ENCODE data around the gene VWA3A. TPM values are rescaled to one million over a fixed set of nuclear protein-coding genes. Genes with fewer than 3 reads are reported as not detected.
"Not testable (repeated sequence)": the region's sequence is repeated elsewhere in the genome, so short reads cannot be mapped to it uniquely, and the experiment has no call there.

VWA3A gene
- total RNA-seq, 1 donor from 2014 or later, result 0.98 TPM

GRCh38 chr16:22099256-22099975, 7.1 kb downstream of the VWA3A start:
- no peak overlapping the region for H3K4me3 Mint-ChIP-seq (ENCODE audit: low read depth)
- no peak for DNase-seq (ENCODE audit: low spot score, unreplicated experiment)
- no peaks in the 10 kb centered on the region for H3K36me3 Mint-ChIP-seq (ENCODE audit: insufficient read depth)
- TF ChIP-seq CTCF (IDR thresholded peaks at IDR 0.05; ENCODE audit: unreplicated experiment), result no peak
- H3K27me3 Mint-ChIP-seq, result peaks cover 20% of the 10 kb centered on the region
- no peaks in the 10 kb centered on the region for H3K9me3 Mint-ChIP-seq (ENCODE audit: low read depth)
- H3K4me1 Mint-ChIP-seq (ENCODE audit: low read depth), result no peaks in the 10 kb centered on the region
- no peak overlapping the region for H3K27ac Mint-ChIP-seq

DNA sequence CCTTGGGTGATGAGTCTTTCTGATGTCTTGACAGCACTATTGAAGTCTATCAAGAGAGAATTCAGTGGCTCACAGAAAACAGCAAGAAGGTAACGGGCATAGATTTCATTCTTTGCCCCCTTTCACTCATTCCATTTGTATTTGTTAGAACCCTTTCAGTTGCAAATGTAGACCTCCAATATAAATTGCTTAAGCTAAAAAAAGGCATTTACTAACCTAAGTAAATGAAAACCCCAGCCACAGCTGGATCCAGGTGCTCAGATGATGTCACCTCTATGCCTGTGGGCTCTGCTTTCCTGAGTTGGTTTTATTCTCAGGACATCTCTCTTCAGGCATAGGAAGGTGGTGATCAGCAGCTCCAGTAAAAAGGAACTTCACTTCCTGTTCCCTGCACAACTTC, 11.1 kb downstream of the VWA3A start:
- no peaks in the 10 kb centered on the region for H3K36me3 Mint-ChIP-seq (ENCODE audit: insufficient read depth)
- peaks cover 12% of the 10 kb centered on the region for H3K27me3 Mint-ChIP-seq
- DNase-seq (ENCODE audit: low spot score, unreplicated experiment), result no peak
- TF ChIP-seq CTCF (IDR thresholded peaks at IDR 0.05; ENCODE audit: unreplicated experiment), result no peak
- no peaks in the 10 kb centered on the region for H3K9me3 Mint-ChIP-seq (ENCODE audit: low read depth)
- no peak overlapping the region for H3K27ac Mint-ChIP-seq
- H3K4me3 Mint-ChIP-seq (ENCODE audit: low read depth), result no peak overlapping the region
- no peaks in the 10 kb centered on the region for H3K4me1 Mint-ChIP-seq (ENCODE audit: low read depth)

GRCh38 chr16:22109258-22109898, 17.0 kb downstream of the VWA3A start:
- Mint-ChIP-seq H3K27ac (no peak overlapping the region), H3K4me1 (ENCODE audit: low read depth) (no peaks in the 10 kb centered on the region), H3K27me3 (peaks cover 17% of the 10 kb centered on the region), H3K4me3 (ENCODE audit: low read depth) (no peak overlapping the region), H3K9me3 (ENCODE audit: low read depth) (no peaks in the 10 kb centered on the region), H3K36me3 (ENCODE audit: insufficient read depth) (no peaks in the 10 kb centered on the region)
- no peak for TF ChIP-seq CTCF (IDR thresholded peaks at IDR 0.05; ENCODE audit: unreplicated experiment)
- DNase-seq (ENCODE audit: low spot score, unreplicated experiment), result no peak

- peaks cover 14% of the 10 kb centered on the region for H3K27me3 Mint-ChIP-seq
- not testable (repeated sequence) for H3K4me3 Mint-ChIP-seq (ENCODE audit: low read depth); DNase-seq (ENCODE audit: low spot score, unreplicated experiment); H3K9me3 Mint-ChIP-seq (ENCODE audit: low read depth); H3K27ac Mint-ChIP-seq; H3K4me1 Mint-ChIP-seq (ENCODE audit: low read depth); H3K36me3 Mint-ChIP-seq (ENCODE audit: insufficient read depth)
Observed at GRCh38 chr16:22111629-22112028, 19.3 kb downstream of the VWA3A start.

DNA sequence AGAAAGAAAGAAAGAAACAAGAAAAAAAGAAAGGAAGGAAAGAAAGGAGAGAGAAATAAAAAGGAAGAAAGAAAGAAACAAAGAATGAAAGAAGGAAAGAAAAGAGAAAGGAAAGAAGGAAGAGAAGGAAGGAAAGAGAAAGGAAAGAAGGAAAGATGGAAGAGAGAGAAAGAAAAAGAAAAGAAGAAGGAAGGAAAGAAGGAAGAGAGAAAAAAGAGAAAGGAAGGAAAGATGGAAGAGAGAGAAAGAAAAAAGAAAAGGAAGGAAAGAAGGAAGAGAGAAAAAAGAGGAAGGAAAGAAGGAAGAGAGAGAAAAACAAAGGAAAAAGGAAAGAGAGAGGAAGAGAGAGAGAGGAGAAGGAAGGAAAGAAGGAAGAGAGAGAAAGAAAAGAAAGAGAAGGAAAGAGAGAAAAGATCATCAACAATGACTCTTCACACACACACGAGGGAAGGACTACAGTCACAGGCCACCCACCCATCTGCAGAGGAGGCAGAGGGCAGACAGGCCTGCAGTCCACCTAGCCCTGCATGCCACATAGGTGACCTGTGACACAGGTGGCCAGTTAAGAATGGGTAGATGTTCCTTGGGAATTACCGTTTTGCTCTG, 23.9 kb downstream of the VWA3A start:
- H3K9me3 Mint-ChIP-seq (ENCODE audit: low read depth), result no peaks in the 10 kb centered on the region
- no peaks in the 10 kb centered on the region for H3K36me3 Mint-ChIP-seq (ENCODE audit: insufficient read depth)
- peaks cover 5% of the 10 kb centered on the region for H3K27me3 Mint-ChIP-seq
- H3K27ac Mint-ChIP-seq, result no peak overlapping the region
- H3K4me3 Mint-ChIP-seq (ENCODE audit: low read depth), result no peak overlapping the region
- TF ChIP-seq CTCF (IDR thresholded peaks at IDR 0.05; ENCODE audit: unreplicated experiment), result no peak
- peaks cover 9% of the 10 kb centered on the region for H3K4me1 Mint-ChIP-seq (ENCODE audit: low read depth)
- no peak for DNase-seq (ENCODE audit: low spot score, unreplicated experiment)
